H1 (cell line): ENCODE data around the gene IFNL4. TPM values are rescaled to one million over a fixed set of nuclear protein-coding genes. Genes with fewer than 3 reads are reported as not detected.
"Not testable (repeated sequence)": the region's sequence is repeated elsewhere in the genome, so short reads cannot be mapped to it uniquely, and the experiment has no call there.

Experiments used
- CTCF ChIA-PET: fragments of 300-600 bp; sonication (Branson Sonifier 250); formaldehyde crosslinking; loops from one replicate; lab custom pipeline; 2021; ENCODE audit not compliant: partially characterized antibody; lab: Charles Lee
- POLR2A ChIA-PET: fragments of 300-600 bp; sonication (Branson Sonifier 250); formaldehyde crosslinking; loops from one replicate; lab custom pipeline; 2021; ENCODE audit warnings: inconsistent platforms; ENCODE audit not compliant: partially characterized antibody; lab: Charles Lee
- DNase-seq, 2 experiments: peaks; one replicate each; pipeline versions ENCODE4 v3.0.0 to v3.0.0-alpha.2; 2010 to 2022; ENCODE audit warnings: low spot score in 2 of 2, low read depth in 1 of 2, mixed read lengths in 1 of 2
- FAIRE-seq: peaks from 2 replicates; lab custom pipeline; 2011; peaks lifted over from hg19 to GRCh38; lab: Jason Lieb, UNC
- H2AFZ ChIP-seq: 2 replicates; pipeline ENCODE4 v1.8.1; 2012; ENCODE audit warnings: low read length, inconsistent platforms
- H2AK5ac ChIP-seq: 2 replicates; pipeline ENCODE4 v1.6.1; 2013; ENCODE audit warnings: low read depth, low read length
- H2BK120ac ChIP-seq: replicated peaks from 2 replicates; pipeline ENCODE3; 2013; ENCODE audit warnings: low read depth, low read length, inconsistent platforms
- H2BK12ac ChIP-seq: 2 replicates; pipeline ENCODE4 v1.6.1; 2013; ENCODE audit warnings: low read depth, low read length
- H2BK15ac ChIP-seq: 2 replicates; pipeline ENCODE4 v1.6.1; 2013; ENCODE audit warnings: low read length
- H2BK20ac ChIP-seq: 2 replicates; pipeline ENCODE4 v1.6.1; 2013; ENCODE audit warnings: low read length
- H2BK5ac ChIP-seq: 2 replicates; pipeline ENCODE4 v1.6.1; 2013; ENCODE audit warnings: low read depth, low read length
- H3K14ac ChIP-seq: 2 replicates; pipeline ENCODE4 v1.6.1; 2013; ENCODE audit warnings: inconsistent platforms; ENCODE audit not compliant: insufficient read length
- H3K18ac ChIP-seq: 2 replicates; pipeline ENCODE4 v1.6.1; 2013; ENCODE audit warnings: low read length; ENCODE audit errors: extremely low read depth
- H3K23ac ChIP-seq: 2 replicates; pipeline ENCODE4 v1.6.1; 2013; ENCODE audit warnings: inconsistent platforms; ENCODE audit not compliant: insufficient read length
- H3K23me2 ChIP-seq: 2 replicates; pipeline ENCODE4 v1.6.1; 2013; ENCODE audit warnings: low read depth, low read length
- H3K27ac ChIP-seq: 2 replicates; pipeline ENCODE4 v1.6.1; 2011; ENCODE audit warnings: low read depth, low read length, inconsistent platforms
- H3K27me3 ChIP-seq, 4 experiments: replicated peaks in 1 of 4; 1 replicate in 1 of 4; 2 replicates in 3 of 4; pipeline versions ENCODE4 v1.6.1 to v1.8.1; 2011 to 2013; ENCODE audit warnings: low read length in 3 of 4, mild to moderate bottlenecking in 3 of 4, inconsistent platforms in 2 of 4, mixed read lengths in 2 of 4, moderate library complexity in 1 of 4; ENCODE audit not compliant: control insufficient read depth in 3 of 4, insufficient read depth in 3 of 4; ENCODE audit errors: extremely low read depth in 1 of 4
- H3K36me3 ChIP-seq, 4 experiments: 2 replicates each; pipeline versions ENCODE4 v1.6.1 to v1.8.1; 2011 to 2013; ENCODE audit warnings: mild to moderate bottlenecking in 4 of 4, low read length in 3 of 4, moderate library complexity in 2 of 4, control low read depth in 1 of 4, inconsistent platforms in 1 of 4; ENCODE audit not compliant: insufficient read depth in 4 of 4, control insufficient read depth in 2 of 4
- H3K4ac ChIP-seq: replicated peaks from 2 replicates; pipeline ENCODE3; 2013; ENCODE audit warnings: low read length, low read depth, mixed read lengths, inconsistent platforms; ENCODE audit not compliant: insufficient read length
- H3K4me1 ChIP-seq, 4 experiments: replicated peaks in 1 of 4; 1 replicate in 1 of 4; 2 replicates in 3 of 4; pipeline versions ENCODE4 v1.6.1 to v1.8.1; 2011 to 2013; ENCODE audit warnings: low read length in 3 of 4, inconsistent platforms in 2 of 4, mixed read lengths in 1 of 4; ENCODE audit not compliant: insufficient read depth in 4 of 4, control insufficient read depth in 3 of 4
- H3K4me2 ChIP-seq, 2 experiments: 2 replicates each; pipeline versions ENCODE4 v1.6.1 to v1.8.1; 2011 to 2013; ENCODE audit warnings: low read depth in 2 of 2, low read length in 2 of 2, control low read depth in 1 of 2, inconsistent platforms in 1 of 2, mild to moderate bottlenecking in 1 of 2; ENCODE audit not compliant: insufficient read depth in 1 of 2
- H3K4me3 ChIP-seq, 4 experiments: fragments of 200-600, 300-600 bp in 1 of 4; sonication (generic), shearing (Covaris generic), sonication (Bioruptor Twin) in 1 of 4; 2 replicates each; pipeline versions ENCODE4 v1.5.1 to v1.8.1; 2011 to 2016; ENCODE audit warnings: low read length in 4 of 4, low read depth in 3 of 4, control low read depth in 2 of 4, inconsistent platforms in 2 of 4, mild to moderate bottlenecking in 2 of 4, mixed read lengths in 1 of 4, moderate library complexity in 1 of 4; ENCODE audit not compliant: insufficient read depth in 2 of 4; ENCODE audit errors: extremely low read depth in 1 of 4
- H3K56ac ChIP-seq: replicated peaks from 2 replicates; pipeline ENCODE3; 2013; ENCODE audit warnings: low read depth, mild to moderate bottlenecking, mixed read lengths, low read length, inconsistent platforms; ENCODE audit not compliant: insufficient read length
- H3K79me1 ChIP-seq: 2 replicates; pipeline ENCODE4 v1.6.1; 2013; ENCODE audit warnings: low read depth, low read length, control low read depth
- H3K79me2 ChIP-seq, 2 experiments: 2 replicates each; pipeline versions ENCODE4 v1.6.1 to v1.8.1; 2012 to 2013; ENCODE audit warnings: low read length in 2 of 2, mild to moderate bottlenecking in 2 of 2, inconsistent platforms in 1 of 2; ENCODE audit not compliant: insufficient read depth in 2 of 2, control insufficient read depth in 1 of 2
- H3K9ac ChIP-seq, 4 experiments: replicated peaks in 1 of 4; 1 replicate in 1 of 4; 2 replicates in 3 of 4; pipeline versions ENCODE4 v1.6.1 to v1.8.1; 2011 to 2013; ENCODE audit warnings: low read depth in 3 of 4, low read length in 3 of 4, control low read depth in 2 of 4, mild to moderate bottlenecking in 2 of 4, moderate library complexity in 2 of 4, inconsistent platforms in 1 of 4; ENCODE audit errors: extremely low read depth in 1 of 4
- H3K9me3 ChIP-seq, 2 experiments: 2 replicates each; pipeline versions ENCODE4 v1.6.1 to v1.8.1; 2012 to 2013; ENCODE audit warnings: mild to moderate bottlenecking in 2 of 2, moderate library complexity in 2 of 2, control low read depth in 1 of 2, inconsistent platforms in 1 of 2, low read depth in 1 of 2, low read length in 1 of 2, mixed read lengths in 1 of 2; ENCODE audit not compliant: insufficient read depth in 2 of 2
- H4K20me1 ChIP-seq, 2 experiments: replicated peaks in 1 of 2; 2 replicates each; pipeline versions ENCODE3 to v1.8.1; 2011 to 2013; ENCODE audit warnings: inconsistent platforms in 2 of 2, low read length in 2 of 2, mild to moderate bottlenecking in 1 of 2; ENCODE audit not compliant: insufficient read depth in 2 of 2, control insufficient read depth in 1 of 2
- H4K5ac ChIP-seq: 2 replicates; pipeline ENCODE4 v1.6.1; 2013; ENCODE audit warnings: low read length, low read depth, mixed read lengths, inconsistent platforms; ENCODE audit not compliant: insufficient read length
- H4K8ac ChIP-seq: 2 replicates; pipeline ENCODE4 v1.8.0; 2013; ENCODE audit warnings: mild to moderate bottlenecking, moderate library complexity, low read length, inconsistent platforms; ENCODE audit not compliant: insufficient read depth; ENCODE audit errors: extremely low read depth
- H4K91ac ChIP-seq: replicated peaks from 2 replicates; pipeline ENCODE3; 2013; ENCODE audit warnings: low read length, mixed read lengths, inconsistent platforms; ENCODE audit not compliant: insufficient read length
- WGBS, 2 experiments: shearing (Covaris generic) in 1 of 2; methylation state at CpG; one replicate each; pipeline versions ENCODE4 v1.1.6 to v1.1.7; 2013 to 2015; ENCODE audit warnings: low lambda C conversion rate in 2 of 2, mixed read lengths in 2 of 2, inconsistent platforms in 1 of 2, low coverage in 1 of 2, missing lambda C conversion rate in 1 of 2; ENCODE audit not compliant: insufficient replicate concordance in 2 of 2, insufficient coverage in 1 of 2, insufficient read length in 1 of 2; ENCODE audit errors: extremely low coverage in 1 of 2, missing lambda C conversion rate in 1 of 2; 5-methylcytosine and 5-hydroxymethylcytosine counted together
- polyA plus RNA-seq, 7 experiments: library from polyadenylated mRNA; depleted of rRNA in 3 of 7; stranded (reverse) in 5 of 7; unstranded in 2 of 7; fragments of >200 nt in 5 of 7; fragments of 200-250 nt in 2 of 7; gene quantifications; 1 replicate in 5 of 7; 2 replicates in 1 of 7; 4 replicates in 1 of 7; pipeline versions ENCODE4 v1.2.1 to v1.2.3, GENCODE V29; 2011 to 2013; ENCODE audit warnings: missing spikeins in 2 of 7, mixed read lengths in 2 of 7
- total RNA-seq: library from RNA; stranded (reverse); fragmentation: NEBNext Ultra II Directional; extraction: Animal tissue kit (Norgen Biotek cat#: 25700); gene quantifications from 2 replicates; pipeline ENCODE4 v1.2.1, GENCODE V29; 2021

Gene IFNL4
- total and polyA plus RNA-seq, 2 of the 8 experiments (the other 6 are each of a cell fraction or from before 2014, with no cell fraction given): not detected

DNA sequence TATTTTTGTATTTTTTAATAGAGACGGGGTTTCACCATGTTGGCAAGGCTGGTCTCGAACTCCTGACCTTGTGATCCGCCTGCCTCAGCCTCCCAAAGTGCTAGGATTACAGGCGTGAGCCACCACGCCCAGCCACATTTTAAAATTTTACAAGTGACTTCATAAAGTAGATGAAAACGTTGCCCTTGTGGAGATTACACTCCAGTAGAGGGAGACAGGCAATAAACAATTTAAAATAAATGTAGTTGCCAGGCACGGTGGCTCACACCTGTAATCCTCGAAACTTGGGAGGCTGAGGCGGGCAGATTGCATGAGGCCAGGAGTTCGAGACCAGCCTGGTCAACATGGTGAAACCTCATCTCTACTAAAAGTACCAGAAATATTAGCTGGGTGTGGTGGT lies 29.5 kb downstream of the IFNL4 start:
- H4K20me1 ChIP-seq, H3K4me1 ChIP-seq, DNase-seq, H2BK20ac ChIP-seq, FAIRE-seq, H3K79me1 ChIP-seq, H3K79me2 ChIP-seq, H3K56ac ChIP-seq, H2AK5ac ChIP-seq, H4K5ac ChIP-seq, H2BK120ac ChIP-seq, H3K4me3 ChIP-seq, POLR2A ChIA-PET, H3K9ac ChIP-seq, H3K4ac ChIP-seq, H2AFZ ChIP-seq, H3K36me3 ChIP-seq, H2BK15ac ChIP-seq, H3K23ac ChIP-seq, H3K4me2 ChIP-seq, H3K27me3 ChIP-seq, H3K14ac ChIP-seq, H4K91ac ChIP-seq, H3K9me3 ChIP-seq, H3K18ac ChIP-seq, H2BK12ac ChIP-seq, H3K23me2 ChIP-seq, H3K27ac ChIP-seq, H4K8ac ChIP-seq, H2BK5ac ChIP-seq: not testable (repeated sequence)
- CTCF ChIA-PET: interaction anchor here (1.0 to 1.3 kb wide), 3 partner anchors 37 to 109 kb away, joined by 3 to 6 read pairs (median 4); no protein-coding TSS in a partner anchor
- 76% methylated on average over 10 of the region's 10 CpGs; no CpG with 5 or more reads in 1 of the 2 experiments for WGBS, 2 experiments
